DMS79 treated with DMSO at 0.1 percent for 48 hours (cell line): ENCODE data around the gene SMIM27.
A peak's percentile ranks its signal among the peaks of the same experiment; 100 is the strongest.
"Not testable (repeated sequence)": the region's sequence is repeated elsewhere in the genome, so short reads cannot be mapped to it uniquely, and the experiment has no call there.

ENCODE experiments used
- DNase-seq: peaks from one replicate; lab custom pipeline; 2025; lab: John Stamatoyannopoulos, UW

SMIM27 gene, protein sequence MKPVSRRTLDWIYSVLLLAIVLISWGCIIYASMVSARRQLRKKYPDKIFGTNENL

DNA sequence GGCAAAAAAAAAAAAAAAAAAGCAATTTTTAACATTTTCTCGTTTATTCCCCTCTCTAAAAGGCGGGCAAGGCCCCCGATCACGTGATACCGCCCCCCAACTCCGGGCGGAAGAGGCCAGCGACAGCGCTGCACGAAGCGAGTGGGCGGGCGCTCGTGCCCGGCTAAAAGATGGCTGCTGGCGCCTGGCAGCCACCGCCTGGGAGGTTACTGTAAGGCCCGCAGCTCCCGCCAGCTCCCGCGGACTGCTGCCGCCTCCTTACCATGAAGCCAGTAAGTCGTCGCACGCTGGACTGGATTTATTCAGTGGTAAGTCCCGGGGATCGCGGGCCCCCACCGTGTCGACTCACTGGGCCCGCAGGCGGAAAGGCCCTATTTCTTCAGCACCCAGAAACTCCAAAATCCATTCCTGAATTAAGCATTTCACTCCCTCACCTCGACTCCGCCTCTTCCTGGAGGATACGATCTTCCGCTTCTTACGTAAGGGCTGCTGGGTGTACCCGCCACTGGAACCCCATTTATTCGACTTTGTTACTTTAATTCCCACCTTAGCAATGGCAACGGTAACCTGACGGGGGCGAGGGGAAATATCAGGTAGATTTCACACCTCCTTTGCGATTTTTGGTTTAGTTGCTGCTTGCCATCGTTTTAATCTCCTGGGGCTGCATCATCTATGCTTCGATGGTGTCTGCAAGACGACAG, at the start of gene SMIM27, which contains the start of gene TOPORS:
Gene SMIM27, plus strand, starts transcription at position 156 of the 701 bp plus-strand sequence. Its CDS starts 108 bp downstream, at position 264.
Gene TOPORS, minus strand, starts transcription at position 415 of the 701 bp plus-strand sequence. Its CDS starts 150 bp downstream, at position 265.
- peak; percentile 91 for DNase-seq

DNA sequence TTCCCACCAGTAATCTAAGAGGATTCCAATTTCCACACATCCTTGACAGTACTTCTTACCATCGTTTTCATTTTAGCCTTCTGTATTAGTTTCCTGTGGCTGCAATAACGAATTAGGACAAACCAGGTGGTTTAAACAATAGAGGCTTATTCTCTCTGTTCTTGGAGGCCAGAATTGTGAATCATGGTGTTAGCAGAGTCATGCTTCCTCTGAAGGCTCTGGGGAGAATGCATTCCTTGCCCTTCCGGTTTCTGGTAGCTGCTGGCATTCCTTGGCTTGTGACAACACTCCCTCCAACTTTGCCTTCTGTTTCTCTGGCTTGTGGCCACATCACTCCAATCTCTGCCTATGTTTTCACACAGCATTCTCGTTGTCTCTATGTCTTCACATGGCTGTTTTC, 49.7 kb upstream of the SMIM27 start:
- DNase-seq, result no peak

DNA sequence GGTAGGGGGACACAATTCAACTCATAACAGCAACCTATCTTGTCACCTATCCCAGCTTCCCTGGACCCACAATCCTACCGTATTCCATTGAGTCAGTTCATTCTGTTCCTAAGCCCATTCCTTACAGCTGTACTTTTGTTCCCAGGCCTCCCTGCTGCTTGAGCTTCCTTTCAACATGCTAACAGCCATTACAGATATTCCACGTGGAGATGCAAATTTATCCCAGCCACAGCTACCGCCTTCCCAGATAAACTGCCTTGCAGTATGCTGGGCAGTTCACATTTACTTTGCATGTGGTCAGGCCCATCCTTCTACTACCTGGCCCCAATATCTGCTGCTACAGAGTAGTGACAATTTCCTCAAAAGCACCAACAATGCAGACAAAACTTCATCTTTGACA, 49.1 kb upstream of the SMIM27 start:
- DNase-seq, result no peak

DNA sequence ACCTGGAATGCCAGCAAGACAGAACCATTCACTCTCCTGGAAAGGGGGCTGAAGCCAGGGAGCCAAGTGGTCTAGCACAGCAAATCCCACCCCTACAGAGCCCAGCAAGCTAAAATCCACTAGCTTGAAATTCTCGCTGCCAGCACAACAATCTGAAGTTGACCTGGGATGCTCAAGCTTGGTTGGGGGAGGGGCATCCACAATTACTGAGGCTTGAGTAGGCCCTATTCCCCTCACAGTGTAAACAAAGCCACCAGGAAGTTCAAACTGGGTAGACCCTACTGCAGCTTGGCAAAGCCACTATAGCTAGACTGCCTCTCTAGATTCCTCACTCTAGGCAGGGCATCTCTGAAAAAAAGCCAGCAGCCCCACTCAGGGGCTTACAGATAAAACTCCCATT, 43.4 kb upstream of the SMIM27 start:
- DNase-seq, result no peak

DNA sequence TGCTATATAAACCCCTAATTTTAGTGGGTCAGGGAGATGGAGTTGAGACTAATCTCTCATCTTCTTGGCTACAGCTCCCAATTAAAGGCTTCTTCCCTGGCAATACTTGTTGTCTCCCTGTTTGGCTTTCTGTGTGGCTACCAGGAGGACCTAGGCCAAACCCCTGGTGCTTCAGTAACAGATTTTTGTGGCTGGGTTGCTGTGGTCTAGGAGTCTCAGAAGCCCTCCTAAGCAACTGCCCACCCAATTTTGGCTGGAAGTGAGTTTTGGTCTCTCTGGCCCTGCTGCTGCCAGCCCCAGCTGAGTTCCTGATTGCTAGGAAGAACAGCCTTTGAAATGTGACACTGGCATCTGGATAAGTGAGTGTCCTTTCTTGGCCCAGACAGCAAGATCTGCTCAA, 35.9 kb upstream of the SMIM27 start:
- DNase-seq, result no peak

DNA sequence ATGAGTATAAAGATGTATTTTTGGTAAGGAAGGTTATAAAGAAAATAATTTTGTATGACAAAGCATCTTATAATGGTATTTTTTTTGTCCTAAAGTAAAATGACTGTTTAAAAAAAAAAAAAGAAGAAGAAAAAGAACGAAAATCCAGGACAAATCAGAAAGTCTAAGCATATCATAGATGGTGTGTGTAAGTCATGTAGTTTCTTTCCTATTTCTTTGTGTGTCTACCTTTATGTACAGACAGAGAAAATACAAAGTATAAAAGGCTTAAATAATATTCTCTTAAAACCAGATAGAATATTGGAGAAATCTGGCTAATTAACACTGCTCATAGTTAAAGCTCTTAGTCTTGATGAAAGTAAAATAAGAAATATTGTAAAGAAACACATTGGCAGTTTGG, 33.9 kb upstream of the SMIM27 start:
- DNase-seq, result no peak

DNA sequence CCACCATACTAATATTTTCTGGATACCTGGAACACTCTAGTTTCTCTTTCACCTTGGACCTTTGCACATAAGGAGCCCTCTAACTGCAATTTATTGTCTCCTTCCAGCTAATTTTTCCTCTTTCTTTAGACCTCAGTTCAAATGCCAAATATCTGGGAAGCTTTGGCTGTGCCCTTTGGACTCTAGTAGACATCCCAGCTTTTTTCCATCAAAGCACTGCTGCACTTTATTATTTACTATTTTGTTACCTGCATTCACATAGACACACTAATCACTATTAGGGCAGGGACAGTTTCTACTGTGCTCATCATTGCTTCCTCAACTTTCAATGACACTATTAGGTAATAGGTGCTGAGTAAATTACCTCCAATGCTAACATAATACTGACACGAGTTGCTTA, 28.2 kb upstream of the SMIM27 start:
- DNase-seq, result no peak

DNA sequence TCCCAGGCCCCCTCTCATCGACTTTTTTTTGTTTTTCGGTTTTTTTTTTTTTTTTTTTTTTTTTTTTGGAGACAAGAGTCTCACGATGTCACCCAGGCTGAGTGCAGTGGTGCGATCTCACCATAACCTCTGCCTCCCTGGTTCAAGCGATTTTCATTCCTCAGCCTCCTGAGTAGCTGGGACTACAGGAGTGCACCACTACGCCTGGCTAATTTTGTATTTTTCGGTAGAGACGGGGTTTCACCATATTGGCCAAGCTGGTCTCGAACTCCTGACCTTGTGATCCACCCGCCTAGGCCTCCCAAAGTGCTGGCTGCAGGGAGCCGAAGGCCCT, 27.6 kb upstream of the SMIM27 start:
- not testable (repeated sequence) for DNase-seq

DNA sequence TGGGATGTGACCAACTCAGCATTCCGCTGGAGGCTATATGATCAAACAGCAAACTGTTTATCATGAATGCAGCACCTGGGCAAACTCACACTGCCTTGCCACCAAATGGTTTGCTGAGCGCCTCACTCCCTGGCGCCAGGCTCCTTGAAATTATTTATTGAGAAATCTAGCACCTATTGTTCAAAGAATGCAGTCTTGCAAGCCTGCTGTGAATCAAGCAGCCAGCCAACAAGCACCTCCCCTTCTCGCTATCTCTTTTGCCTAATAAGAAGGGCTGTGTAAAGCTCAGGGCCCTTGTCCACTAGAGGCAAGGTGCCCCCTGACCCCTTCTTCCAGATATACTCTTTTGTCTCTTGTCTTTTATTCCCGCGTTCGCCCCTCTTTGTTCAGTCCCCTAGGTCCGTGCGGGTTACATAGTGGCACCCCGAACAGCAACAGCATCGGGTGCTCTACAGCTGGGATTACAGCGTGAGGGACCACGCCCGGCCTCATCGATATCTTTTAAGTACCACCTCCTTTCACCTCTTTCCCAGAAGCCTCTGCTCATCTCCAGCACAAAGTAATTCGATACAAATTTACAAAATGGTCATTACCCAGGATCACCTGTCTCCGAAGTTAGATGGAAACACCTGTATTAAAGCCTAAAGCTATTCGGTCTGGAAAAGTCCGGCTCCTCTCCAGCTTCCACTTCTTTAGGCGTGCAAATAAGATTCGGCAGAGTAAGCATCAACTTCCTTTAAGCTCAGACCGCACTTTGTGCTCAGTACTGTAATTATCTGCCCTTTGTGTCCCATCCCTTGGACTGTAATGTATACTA, 27.0 kb upstream of the SMIM27 start:
- DNase-seq, result peak; percentile 85

DNA sequence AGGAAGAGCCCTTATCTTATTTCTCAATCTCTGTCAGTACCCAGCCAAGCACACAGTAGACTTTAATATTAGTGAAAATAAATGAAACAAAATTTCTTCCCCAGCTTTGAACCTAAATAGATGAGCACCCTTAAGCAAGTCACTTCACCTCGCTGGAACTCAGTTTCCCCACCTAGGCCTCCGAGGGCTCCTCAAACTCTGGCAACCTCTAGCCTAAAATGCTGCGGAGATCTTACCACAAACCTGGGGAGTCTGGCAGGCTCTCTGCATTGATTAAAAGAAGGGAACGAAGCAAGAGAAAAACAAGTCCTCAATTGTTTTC, 26.5 kb upstream of the SMIM27 start:
- DNase-seq, result no peak

DNA sequence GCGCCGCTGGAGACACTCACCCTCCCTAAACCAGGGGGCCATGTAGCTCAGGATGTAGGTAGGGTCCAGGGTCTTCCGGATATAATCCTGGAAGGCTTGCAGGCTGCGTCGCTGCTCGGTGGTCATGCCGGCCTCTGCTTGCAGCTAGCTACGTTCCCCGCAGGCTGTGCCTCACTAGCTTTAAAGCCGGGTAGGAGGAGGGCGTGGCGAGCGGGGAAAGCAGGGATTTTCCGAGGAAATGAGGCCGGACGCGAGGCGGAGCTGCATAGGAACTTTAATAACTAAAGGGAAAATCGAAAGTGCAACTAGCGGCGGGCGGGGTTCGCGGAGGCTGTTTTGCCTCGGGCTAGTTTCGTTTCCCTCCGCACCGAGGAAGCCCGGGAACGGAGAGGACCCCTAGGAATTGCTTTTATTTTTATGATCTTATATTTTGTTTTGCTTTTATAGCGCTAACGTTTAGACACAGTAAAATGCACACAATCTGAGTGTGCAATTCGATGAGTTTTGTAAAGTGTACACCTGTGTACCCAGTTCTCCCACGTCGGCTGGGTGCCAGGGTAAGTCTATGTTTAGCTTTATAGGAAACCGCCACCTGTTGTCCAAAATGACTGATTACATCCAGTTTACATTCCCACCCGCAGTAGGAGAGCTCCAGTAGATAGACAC, 26.0 kb upstream of the SMIM27 start, which contains the start of gene RIGI:
Gene RIGI, minus strand, starts transcription at position 156 of the 666 bp plus-strand sequence. Its CDS starts 30 bp downstream, at position 126.
- DNase-seq, result peak; percentile 94

DNA sequence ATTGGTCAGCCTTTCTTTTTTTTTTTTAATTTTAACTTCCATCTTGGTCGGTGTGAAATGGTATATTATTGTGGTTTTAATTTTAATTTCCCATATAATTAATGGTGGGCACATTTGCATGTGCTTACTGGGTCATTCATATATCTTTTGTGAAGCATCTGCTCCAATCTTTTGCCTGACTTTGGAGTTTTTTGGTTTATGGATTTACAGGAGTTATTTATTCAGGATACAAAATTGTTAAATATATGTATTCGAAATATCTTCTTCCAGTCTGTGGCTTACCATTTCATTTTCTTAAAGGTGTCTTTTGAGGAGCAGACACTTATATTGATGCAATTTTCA, 25.4 kb upstream of the SMIM27 start:
- DNase-seq, result no peak

DNA sequence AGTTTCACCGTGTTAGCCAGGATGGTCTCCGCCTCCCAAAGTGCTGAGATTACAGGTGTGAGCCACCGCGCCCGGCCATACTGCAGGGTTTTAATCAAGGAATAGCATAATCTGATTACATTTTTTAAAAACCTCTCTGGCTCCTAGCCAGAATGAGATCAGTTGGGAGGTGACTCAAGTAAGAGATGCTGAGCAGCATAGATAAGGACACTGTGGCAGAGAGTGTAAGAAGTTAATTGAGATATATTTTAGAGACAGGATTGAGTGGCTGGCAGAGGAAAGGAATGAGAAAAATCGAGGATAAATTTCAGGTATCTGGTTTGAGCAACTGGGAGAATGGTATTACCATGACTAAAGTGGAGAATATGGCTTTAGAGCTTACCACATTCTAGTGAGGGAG, 18.8 kb upstream of the SMIM27 start:
- no peak for DNase-seq

DNA sequence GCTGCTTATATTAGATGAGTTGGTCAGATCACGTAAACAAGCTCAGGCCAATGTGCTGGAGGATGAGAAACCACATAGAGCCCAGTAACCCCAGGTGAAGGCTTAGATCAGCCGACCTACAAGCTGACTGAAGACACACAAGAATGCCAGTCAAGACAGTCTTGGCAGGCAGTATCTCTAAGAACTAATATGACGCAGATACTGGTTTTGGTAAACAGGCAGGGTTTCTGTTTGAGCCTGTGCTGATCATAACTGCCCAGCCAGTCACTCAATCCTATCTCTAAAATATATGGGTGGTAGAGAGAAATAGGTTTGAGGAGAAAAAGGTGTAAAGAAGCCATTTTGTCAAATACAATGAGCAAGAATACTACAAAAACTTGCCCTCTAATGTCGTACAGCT, 18.3 kb upstream of the SMIM27 start:
- DNase-seq, result no peak

DNA sequence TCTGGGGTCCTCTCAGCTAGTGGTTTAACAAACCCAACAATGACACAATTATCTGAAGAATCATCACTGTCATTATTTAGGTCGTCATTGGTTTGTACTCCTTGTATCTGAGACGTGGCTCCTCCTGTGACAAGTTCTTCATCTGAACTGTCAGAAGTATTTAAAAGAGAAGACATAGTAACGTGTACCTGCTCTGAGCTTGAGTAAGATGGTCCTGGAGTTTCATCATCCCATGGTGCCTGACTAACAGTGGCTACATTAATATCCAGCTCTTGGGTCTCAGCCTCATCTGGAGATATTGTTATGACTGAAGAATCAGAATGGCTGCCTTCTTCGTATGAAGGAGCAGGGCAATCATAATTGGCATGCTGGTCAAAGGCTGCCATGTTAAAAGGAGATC, 9.1 kb upstream of the SMIM27 start:
- no peak for DNase-seq

DNA sequence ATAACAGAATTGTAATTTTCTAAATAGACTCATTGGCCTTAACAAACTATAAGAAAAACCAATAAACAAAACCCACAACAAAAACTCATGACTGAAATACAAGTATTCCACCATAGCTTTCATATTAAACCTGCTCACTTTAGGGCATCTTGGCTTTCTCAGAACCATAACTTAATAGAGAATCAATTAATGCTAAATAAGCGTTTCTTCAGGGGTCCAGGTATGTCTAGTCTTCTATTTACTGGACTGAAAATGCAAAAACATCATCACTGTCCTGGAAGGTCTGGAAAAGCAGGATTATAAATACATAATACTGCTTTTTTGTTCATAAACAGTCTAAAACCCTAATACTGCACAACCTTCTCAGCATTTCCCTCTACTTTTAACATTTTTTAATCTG, 6.2 kb upstream of the SMIM27 start:
- no peak for DNase-seq

DNA sequence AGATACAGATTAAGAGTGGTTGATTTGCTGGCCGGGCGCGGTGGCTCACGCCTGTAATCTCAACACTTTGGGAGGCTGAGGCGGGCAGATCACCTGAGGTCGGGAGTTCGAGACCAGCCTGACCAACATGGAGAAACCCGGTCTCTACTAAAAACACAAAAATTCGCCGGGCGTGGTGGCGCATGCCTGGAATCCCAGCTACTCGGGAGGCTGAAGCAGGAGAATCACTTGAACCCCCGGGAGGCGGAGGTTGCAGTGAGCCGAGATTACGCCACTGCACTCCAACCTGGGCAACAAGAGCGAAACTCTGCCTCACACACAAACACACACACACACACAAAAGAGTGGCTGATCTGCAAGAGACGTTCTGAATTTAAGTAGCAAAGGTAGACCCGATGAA, 3.9 kb upstream of the SMIM27 start:
- not testable (repeated sequence) for DNase-seq

DNA sequence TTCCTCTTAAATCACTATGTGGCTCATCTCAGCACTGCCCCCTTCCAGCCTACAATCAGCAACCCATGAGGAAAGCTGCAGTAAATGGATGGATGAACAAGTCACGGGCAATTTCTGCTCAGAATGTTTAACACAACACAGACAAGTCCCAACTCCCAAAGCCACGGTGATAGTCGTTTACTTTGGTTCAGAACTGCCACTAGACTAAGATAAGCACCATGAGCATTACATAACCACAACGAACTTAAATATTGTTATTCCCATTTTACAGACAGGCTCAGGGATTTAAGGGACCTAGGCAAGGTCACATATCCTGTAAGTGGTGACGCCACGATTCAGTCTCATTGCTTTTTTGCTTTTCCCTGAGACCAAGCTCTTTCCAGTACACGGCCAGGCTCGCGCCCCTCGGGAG, 2.0 kb upstream of the SMIM27 start:
- peak; percentile 36 for DNase-seq

DNA sequence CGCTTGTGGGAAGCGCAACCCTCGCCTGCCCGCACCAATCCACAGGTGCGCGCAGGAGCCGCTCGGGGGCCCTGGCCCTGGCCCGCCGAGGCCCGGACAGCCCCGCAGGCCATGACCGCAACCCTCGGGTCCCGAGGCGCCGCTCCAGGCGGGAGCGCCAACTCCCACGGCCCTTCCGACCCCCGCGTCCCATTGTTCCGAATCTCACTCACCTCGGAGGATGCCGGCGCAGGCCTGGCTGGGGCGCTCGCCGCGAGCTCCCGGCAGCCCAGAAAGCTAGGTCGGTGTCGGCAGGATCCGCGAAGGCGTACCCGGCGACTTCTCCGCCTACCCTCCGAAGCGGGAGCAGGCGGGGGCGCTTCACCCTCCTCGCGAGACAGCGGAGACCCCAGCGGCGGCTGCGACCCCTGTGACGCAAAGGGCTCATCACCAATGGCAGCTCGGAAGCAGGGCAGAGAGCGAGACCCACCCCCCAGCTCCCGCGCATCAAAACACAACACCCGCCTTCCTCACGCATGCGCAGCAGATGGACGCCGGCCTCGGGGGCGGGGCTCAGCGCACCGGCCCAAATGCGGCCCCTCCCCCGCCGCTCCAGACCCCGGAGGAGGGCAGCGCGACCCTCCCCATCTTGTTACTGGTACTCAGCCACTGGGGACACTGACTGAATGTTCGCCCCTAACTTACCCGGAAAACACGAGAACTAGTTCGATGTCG, 1.4 kb upstream of the SMIM27 start:
- peak; percentile 92 for DNase-seq

DNA sequence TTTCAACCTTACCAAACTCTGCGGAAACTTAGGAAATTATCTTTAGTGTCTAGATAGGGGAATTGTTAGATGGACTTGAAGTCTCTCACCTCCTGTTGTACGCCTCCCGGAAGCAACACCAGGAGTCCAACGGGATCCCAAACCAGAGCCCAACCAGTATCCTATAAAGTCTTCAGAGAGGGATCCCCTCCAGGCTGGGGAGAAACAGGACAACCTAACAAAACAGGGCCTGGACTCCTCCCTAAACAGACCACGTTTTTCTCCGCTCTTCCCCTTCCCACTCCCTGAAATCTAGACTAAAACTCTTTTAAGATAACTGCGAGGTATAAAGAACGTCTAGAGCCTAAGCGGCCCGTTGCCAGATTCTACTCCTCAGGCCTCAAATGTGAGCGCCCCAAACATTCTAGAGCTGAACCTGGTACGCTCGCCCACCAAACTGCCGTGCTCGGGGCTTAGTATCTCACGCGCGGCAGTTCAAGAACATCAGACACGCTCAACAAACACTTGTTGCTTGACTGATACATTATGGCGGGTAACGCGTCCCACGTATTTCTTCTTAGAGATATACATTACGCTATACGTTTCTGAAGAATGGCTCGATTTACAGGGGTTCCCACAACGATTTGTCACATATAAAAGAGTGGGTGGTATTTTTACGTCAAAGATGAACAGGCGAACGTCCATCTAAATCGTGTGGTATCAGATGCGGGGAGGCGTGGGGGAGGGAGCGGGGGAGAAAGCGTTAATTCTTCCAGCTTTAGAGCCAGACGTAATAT, 663 bp upstream of the SMIM27 start:
- peak; percentile 67 for DNase-seq

DNA sequence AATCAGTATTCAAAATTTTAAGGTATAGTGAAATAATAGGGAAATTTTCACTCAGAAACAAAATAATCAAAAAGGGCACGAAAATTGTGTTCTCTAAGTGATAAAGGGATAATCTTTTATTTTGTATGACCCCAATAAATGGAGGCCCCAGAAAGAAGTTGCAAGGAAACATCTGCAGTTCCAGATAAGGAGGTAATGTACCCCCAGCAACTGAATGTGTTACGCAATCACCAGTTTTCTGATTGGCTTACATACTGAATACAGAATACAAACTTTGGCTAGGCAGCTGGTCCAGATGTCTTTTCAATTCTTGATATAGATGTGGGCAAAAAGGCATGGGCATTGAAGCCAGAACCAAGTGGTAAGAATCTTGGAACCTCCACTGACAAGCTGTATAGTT, 2.0 kb downstream of the SMIM27 start:
- DNase-seq, result no peak

DNA sequence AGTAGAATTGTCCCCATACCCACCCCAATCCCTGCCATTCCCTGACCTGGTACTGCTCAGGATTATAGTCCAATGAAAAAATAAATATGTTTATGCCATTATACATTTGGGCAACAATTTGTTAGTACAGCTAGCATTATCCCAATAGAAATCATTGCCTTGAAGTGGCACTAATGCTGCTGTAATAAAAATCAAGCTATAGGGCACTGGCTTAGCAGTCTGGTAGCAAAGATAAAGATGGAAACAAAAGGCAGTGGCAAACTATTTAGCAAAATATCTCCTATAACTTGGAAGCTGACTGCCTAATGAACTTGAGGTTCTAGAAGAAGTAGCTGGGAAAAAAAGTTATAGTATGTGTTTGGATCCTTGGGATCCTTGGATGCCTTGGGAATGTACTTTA, 2.5 kb downstream of the SMIM27 start:
- no peak for DNase-seq
